ENCODE data around the gene AR.
"Not testable (repeated sequence)": the region's sequence is repeated elsewhere in the genome, so short reads cannot be mapped to it uniquely, and the experiment has no call there.

AR gene

DNA sequence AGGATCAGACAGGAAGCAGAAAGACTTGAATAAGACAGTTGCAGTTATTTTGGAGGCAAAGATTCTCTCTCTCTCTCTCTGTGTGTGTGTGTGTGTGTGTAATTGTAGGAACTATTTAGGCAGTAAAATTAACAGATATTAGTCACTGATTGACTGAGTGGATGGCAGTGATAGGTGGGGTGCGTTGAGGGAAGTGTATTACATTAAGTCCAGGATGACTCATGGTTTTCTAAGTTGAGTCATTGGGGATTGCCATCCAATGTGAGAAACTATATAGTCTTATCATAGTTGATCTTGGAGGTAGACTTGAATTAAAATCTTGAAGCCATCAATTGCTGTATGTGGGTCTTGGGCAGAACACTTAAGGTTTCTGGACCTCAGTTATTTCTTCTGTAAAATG lies 75.4 kb downstream of the AR start:
- TF ChIP-seq, protein P1, sequence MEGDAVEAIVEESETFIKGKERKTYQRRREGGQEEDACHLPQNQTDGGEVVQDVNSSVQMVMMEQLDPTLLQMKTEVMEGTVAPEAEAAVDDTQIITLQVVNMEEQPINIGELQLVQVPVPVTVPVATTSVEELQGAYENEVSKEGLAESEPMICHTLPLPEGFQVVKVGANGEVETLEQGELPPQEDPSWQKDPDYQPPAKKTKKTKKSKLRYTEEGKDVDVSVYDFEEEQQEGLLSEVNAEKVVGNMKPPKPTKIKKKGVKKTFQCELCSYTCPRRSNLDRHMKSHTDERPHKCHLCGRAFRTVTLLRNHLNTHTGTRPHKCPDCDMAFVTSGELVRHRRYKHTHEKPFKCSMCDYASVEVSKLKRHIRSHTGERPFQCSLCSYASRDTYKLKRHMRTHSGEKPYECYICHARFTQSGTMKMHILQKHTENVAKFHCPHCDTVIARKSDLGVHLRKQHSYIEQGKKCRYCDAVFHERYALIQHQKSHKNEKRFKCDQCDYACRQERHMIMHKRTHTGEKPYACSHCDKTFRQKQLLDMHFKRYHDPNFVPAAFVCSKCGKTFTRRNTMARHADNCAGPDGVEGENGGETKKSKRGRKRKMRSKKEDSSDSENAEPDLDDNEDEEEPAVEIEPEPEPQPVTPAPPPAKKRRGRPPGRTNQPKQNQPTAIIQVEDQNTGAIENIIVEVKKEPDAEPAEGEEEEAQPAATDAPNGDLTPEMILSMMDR (IDR thresholded peaks at IDR 0.05), result no peak
- Histone ChIP-seq H3K36me3 (no peaks in the 10 kb centered on the region), H3K27ac (no peak overlapping the region), H3K27me3 (no peaks in the 10 kb centered on the region), H3K9me3 (no peaks in the 10 kb centered on the region), H3K4me3 (ENCODE audit: low read depth in 1 of 2, low read length in 1 of 2) (no peak overlapping the region), H3K4me1 (ENCODE audit: control insufficient read depth in 1 of 2, insufficient read depth in 1 of 2, low read depth in 1 of 2, low read length in 1 of 2) (no peaks in the 10 kb centered on the region)

DNA sequence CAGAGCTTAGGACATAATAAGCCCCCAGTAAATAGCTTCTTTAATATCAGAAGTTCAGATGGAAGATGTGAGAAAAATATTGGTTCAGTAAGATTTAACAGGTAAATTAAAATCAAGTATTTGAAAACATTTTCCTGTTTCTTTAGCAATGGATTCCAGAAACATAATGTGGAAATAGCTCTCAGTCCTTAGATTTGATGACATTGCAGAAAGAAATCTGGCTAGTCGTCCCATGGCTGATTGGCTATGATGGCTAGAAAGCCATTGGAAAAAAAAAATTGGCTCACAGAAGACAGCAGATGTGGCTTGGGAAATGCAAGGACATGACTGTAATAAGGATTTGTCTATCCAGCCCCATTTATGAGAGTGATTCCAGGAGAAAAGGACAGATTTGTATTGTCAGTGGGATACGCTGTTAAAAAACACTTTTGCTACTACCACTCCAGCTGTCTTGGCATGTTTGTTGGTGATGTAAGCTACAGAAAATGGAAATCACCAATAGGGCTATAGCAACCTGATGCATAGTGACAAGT lies 78.3 kb downstream of the AR start:
- H3K9me3 ChIP-seq, result no peaks in the 10 kb centered on the region
- H3K27ac ChIP-seq, result no peak overlapping the region
- no peaks in the 10 kb centered on the region for H3K27me3 ChIP-seq
- H3K36me3 ChIP-seq, result no peaks in the 10 kb centered on the region
- TF ChIP-seq, protein P1 (IDR thresholded peaks at IDR 0.05), result no peak
- H3K4me3 ChIP-seq (ENCODE audit: low read depth in 1 of 2, low read length in 1 of 2), result no peak overlapping the region
- H3K4me1 ChIP-seq (ENCODE audit: control insufficient read depth in 1 of 2, insufficient read depth in 1 of 2, low read depth in 1 of 2, low read length in 1 of 2), result no peaks in the 10 kb centered on the region

DNA sequence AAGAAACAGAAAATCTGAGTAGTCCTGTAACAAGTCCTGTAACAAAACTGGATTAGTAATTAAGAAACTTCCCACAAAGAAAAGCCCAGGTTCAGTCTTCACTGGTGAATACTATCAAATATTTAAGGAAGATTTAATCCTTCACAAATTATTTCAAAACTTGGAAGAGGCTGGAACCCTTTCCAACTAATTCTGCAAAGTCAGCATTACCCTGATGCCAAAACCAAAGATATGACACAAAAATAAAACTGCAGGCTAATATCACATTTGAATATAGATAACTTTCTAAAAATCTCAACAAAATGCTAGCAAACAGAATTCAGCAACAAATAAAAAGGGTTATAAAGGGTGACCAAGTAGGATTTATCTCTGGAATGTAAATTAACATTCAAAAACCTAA lies 80.5 kb downstream of the AR start:
- Histone ChIP-seq H3K4me3 (ENCODE audit: low read depth in 1 of 2, low read length in 1 of 2) (no peak overlapping the region), H3K27ac (no peak overlapping the region), H3K27me3 (no peaks in the 10 kb centered on the region), H3K36me3 (no peaks in the 10 kb centered on the region), H3K4me1 (ENCODE audit: control insufficient read depth in 1 of 2, insufficient read depth in 1 of 2, low read depth in 1 of 2, low read length in 1 of 2) (no peaks in the 10 kb centered on the region), H3K9me3 (no peaks in the 10 kb centered on the region)
- TF ChIP-seq, protein P1 (IDR thresholded peaks at IDR 0.05), result no peak

DNA sequence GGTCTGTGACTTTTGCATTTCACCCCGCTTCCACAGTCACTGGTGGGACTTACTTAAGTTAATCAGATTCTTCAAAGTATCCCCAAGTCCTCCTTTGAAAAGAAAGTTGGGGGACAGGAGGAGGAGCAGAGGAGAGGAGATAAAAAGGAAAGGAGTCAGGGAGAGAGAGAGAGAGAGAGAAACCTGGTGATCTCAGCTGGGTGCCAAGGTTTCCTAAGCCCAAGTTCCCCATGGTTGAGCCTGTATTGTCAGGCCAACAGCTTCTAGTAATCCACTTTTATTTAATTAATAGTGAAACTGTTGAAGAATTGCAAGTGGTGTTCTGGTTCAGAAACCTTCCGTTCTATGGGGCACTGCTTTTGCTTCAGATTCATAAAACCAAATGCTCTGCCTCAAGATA lies 91.6 kb downstream of the AR start:
- no peaks in the 10 kb centered on the region for H3K27me3 ChIP-seq
- no peaks in the 10 kb centered on the region for H3K9me3 ChIP-seq
- H3K27ac ChIP-seq, result no peak overlapping the region
- H3K36me3 ChIP-seq, result no peaks in the 10 kb centered on the region
- no peak overlapping the region for H3K4me3 ChIP-seq (ENCODE audit: low read depth in 1 of 2, low read length in 1 of 2)
- H3K4me1 ChIP-seq (ENCODE audit: control insufficient read depth in 1 of 2, insufficient read depth in 1 of 2, low read depth in 1 of 2, low read length in 1 of 2), result no peaks in the 10 kb centered on the region
- TF ChIP-seq, protein P1 (IDR thresholded peaks at IDR 0.05), result no peak

DNA sequence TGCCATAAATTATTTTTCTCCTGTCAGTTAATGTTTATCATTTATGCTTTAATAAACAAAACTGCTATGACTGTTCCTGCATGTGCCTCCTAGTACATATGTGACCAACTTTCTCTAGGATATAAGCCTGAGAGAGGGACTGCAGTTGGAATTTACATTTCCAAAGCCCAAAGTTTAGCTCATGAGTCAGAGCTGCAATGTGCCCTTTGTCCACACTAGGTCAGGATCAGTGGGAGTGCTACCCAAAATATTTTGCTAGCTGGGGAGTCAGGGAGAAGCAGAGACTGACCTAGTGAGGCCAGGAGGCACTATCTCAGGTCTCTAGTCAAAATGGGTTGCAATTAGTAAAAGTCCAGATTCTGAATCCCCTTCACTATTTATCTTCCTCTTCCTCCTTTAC lies 92.7 kb downstream of the AR start:
- TF ChIP-seq, protein P1 (IDR thresholded peaks at IDR 0.05), result no peak
- Histone ChIP-seq H3K27me3 (no peaks in the 10 kb centered on the region), H3K4me3 (ENCODE audit: low read depth in 1 of 2, low read length in 1 of 2) (no peak overlapping the region), H3K4me1 (ENCODE audit: control insufficient read depth in 1 of 2, insufficient read depth in 1 of 2, low read depth in 1 of 2, low read length in 1 of 2) (no peaks in the 10 kb centered on the region), H3K27ac (no peak overlapping the region), H3K9me3 (no peaks in the 10 kb centered on the region), H3K36me3 (no peaks in the 10 kb centered on the region)

DNA sequence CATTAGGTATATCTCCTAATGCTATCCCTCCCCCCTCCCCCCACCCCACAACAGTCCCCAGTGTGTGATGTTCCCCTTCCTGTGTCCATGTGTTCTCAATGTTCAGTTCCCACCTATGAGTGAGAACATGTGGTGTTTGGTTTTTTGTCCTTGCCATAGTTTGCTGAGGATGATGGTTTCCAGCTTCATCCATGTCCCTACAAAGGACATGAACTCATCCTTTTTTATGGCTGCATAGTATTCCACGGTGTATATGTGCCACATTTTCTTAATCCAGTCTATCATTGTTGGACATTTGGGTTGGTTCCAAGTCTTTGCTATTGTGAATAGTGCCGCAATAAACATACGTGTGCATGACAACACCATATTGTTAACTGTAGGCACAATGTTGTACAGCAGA lies 93.5 kb downstream of the AR start:
- H3K9me3 ChIP-seq; H3K27ac ChIP-seq; H3K36me3 ChIP-seq; H3K27me3 ChIP-seq; H3K4me1 ChIP-seq (ENCODE audit: control insufficient read depth in 1 of 2, insufficient read depth in 1 of 2, low read depth in 1 of 2, low read length in 1 of 2); H3K4me3 ChIP-seq (ENCODE audit: low read depth in 1 of 2, low read length in 1 of 2): not testable (repeated sequence)
